ENCODE results near the gene ZBTB7C. TPM values are rescaled to one million over a fixed set of nuclear protein-coding genes. Genes with fewer than 3 reads are reported as not detected.

The ZBTB7C gene
- total and polyA plus RNA-seq, 2 of the 8 experiments (the other 6 are each of a cell fraction or from before 2014, with no cell fraction given), result 0.15 to 0.45 TPM

DNA sequence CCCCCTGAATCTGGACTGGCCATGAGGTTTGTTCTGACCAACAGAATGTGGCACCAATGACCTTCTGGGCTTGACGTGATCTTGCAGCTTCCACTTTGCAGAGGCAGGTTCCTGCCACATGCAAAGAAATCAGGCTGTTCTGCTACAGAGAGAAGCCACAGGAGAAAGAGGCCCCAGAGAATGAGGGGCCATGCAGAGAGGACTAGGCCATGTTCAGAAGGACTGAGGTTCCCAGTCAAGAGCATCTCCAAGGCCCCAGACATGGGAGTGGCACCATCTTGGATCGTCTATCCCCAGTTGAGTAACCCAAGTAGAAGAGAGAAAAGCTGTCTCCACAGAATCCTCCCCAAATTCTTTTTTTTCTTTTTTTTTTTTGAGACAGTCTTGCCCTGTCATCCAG is 131.1 kb downstream of the ZBTB7C start:
- Histone ChIP-seq H3K9ac (replicated peaks in 1 of 4; ENCODE audit: extremely low read depth in 1 of 4, low read depth in 3 of 4, low read length in 3 of 4) (no peak overlapping the region), H4K5ac (ENCODE audit: insufficient read length, low read depth, low read length) (no peak overlapping the region), H3K4me3 (ENCODE audit: extremely low read depth in 1 of 4, insufficient read depth in 2 of 4, low read depth in 3 of 4, low read length in 4 of 4) (no peak overlapping the region), H3K36me3 (ENCODE audit: control insufficient read depth in 2 of 4, insufficient read depth in 4 of 4, low read length in 3 of 4) (no peaks in the 10 kb centered on the region), H3K4ac (replicated peaks; ENCODE audit: insufficient read length, low read depth, low read length) (no peak overlapping the region), H2AFZ (ENCODE audit: low read length) (no peak overlapping the region), H4K8ac (ENCODE audit: extremely low read depth, insufficient read depth, low read length) (no peak overlapping the region), H3K23me2 (ENCODE audit: low read depth, low read length) (no peaks in the 10 kb centered on the region), H3K4me1 (replicated peaks in 1 of 4; ENCODE audit: control insufficient read depth in 3 of 4, insufficient read depth in 4 of 4, low read length in 3 of 4) (peaks cover 0 to 2% (median 0%) of the 10 kb centered on the region in 4 experiments; a peak in 1 of 7 replicates), H2BK12ac (ENCODE audit: low read depth, low read length) (no peak overlapping the region), H3K9me3 (ENCODE audit: insufficient read depth in 2 of 2, low read depth in 1 of 2, low read length in 1 of 2) (no peaks in the 10 kb centered on the region), H3K18ac (ENCODE audit: extremely low read depth, low read length) (no peak overlapping the region), H2BK120ac (replicated peaks; ENCODE audit: low read depth, low read length) (no peak overlapping the region), H4K91ac (replicated peaks; ENCODE audit: insufficient read length, low read length) (no peak overlapping the region), H4K20me1 (replicated peaks in 1 of 2; ENCODE audit: control insufficient read depth in 1 of 2, insufficient read depth in 2 of 2, low read length in 2 of 2) (no peaks in the 10 kb centered on the region), H3K27ac (ENCODE audit: low read depth, low read length) (no peak overlapping the region), H3K79me2 (ENCODE audit: control insufficient read depth in 1 of 2, insufficient read depth in 2 of 2, low read length in 2 of 2) (no peaks in the 10 kb centered on the region), H3K79me1 (ENCODE audit: low read depth, low read length) (no peaks in the 10 kb centered on the region), H3K23ac (ENCODE audit: insufficient read length) (no peak overlapping the region), H2BK15ac (ENCODE audit: low read length) (no peak overlapping the region), H2AK5ac (ENCODE audit: low read depth, low read length) (no peak overlapping the region), H3K27me3 (replicated peaks in 1 of 4; ENCODE audit: control insufficient read depth in 3 of 4, extremely low read depth in 1 of 4, insufficient read depth in 3 of 4, low read length in 3 of 4) (no peaks in the 10 kb centered on the region; a peak in 1 of 7 replicates), H2BK5ac (ENCODE audit: low read depth, low read length) (no peak overlapping the region), H2BK20ac (ENCODE audit: low read length) (no peak overlapping the region), H3K56ac (replicated peaks; ENCODE audit: insufficient read length, low read depth, low read length) (no peak overlapping the region), H3K4me2 (ENCODE audit: insufficient read depth in 1 of 2, low read depth in 2 of 2, low read length in 2 of 2) (no peak overlapping the region), H3K14ac (ENCODE audit: insufficient read length) (no peak overlapping the region)
- DNase-seq (ENCODE audit: low read depth in 1 of 2, low spot score in 2 of 2) (no peak), FAIRE-seq (no peak)
- ChIA-PET CTCF (ENCODE audit: partially characterized antibody) (interaction anchor here (0.6 to 0.8 kb wide), 2 partner anchors 17 to 166 kb away, joined by 3 read pairs; no protein-coding TSS in a partner anchor), POLR2A (ENCODE audit: partially characterized antibody) (no interaction called here)
- 93% methylated on average over 2 of the region's 2 CpGs; no CpG with 5 or more reads in 1 of the 2 experiments for WGBS, 2 experiments (ENCODE audit: extremely low coverage in 1 of 2, insufficient coverage in 1 of 2, insufficient read length in 1 of 2, insufficient replicate concordance in 2 of 2, low coverage in 1 of 2, low lambda C conversion rate in 2 of 2, missing lambda C conversion rate in 1 of 2)
- TF ChIP-seq BCL11A (IDR thresholded peaks at IDR 0.05; ENCODE audit: low read depth in 2 of 2, low read length in 2 of 2) (no peak), RFX5 (IDR thresholded peaks at IDR 0.05; ENCODE audit: borderline replicate concordance, low read depth, low read length) (no peak), RNF2 (IDR thresholded peaks at IDR 0.05; ENCODE audit: borderline replicate concordance, low read depth, low read length, missing control alignments, poor library complexity, severe bottlenecking) (no peak), GTF2F1 (IDR thresholded peaks at IDR 0.05; ENCODE audit: borderline replicate concordance, low read depth, low read length) (no peak), SAP30 (IDR thresholded peaks at IDR 0.05; ENCODE audit: insufficient read depth, insufficient replicate concordance, low read length) (no peak), SIX5 (IDR thresholded peaks at IDR 0.05; ENCODE audit: low read depth, low read length) (no peak), TCF12 (IDR thresholded peaks at IDR 0.05; ENCODE audit: low read depth, low read length) (no peak), HDAC2 (IDR thresholded peaks at IDR 0.05; ENCODE audit: borderline replicate concordance in 1 of 2, low read depth in 2 of 2, low read length in 2 of 2) (no peak), ASH2L (IDR thresholded peaks at IDR 0.05; ENCODE audit: low read length) (no peak), POLR2AphosphoS5 (IDR thresholded peaks at IDR 0.05; ENCODE audit: low read depth, low read length) (no peak)
- TF ChIP-seq, protein P1, sequence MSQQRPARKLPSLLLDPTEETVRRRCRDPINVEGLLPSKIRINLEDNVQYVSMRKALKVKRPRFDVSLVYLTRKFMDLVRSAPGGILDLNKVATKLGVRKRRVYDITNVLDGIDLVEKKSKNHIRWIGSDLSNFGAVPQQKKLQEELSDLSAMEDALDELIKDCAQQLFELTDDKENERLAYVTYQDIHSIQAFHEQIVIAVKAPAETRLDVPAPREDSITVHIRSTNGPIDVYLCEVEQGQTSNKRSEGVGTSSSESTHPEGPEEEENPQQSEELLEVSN (IDR thresholded peaks at IDR 0.05), result no peak
- TF ChIP-seq, protein P2, sequence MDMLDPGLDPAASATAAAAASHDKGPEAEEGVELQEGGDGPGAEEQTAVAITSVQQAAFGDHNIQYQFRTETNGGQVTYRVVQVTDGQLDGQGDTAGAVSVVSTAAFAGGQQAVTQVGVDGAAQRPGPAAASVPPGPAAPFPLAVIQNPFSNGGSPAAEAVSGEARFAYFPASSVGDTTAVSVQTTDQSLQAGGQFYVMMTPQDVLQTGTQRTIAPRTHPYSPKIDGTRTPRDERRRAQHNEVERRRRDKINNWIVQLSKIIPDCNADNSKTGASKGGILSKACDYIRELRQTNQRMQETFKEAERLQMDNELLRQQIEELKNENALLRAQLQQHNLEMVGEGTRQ (IDR thresholded peaks at IDR 0.05; ENCODE audit: low read length), result no peak
